HG03469 (cell line): ENCODE measurements around the gene IDH3G.

Experiments
- ATAC-seq: cut with Tn5 transposase; IDR thresholded peaks from one replicate; pipeline ENCODE4 v1.9.1; 2021; ENCODE audit warnings: mild to moderate bottlenecking, moderate library complexity, moderate number of reproducible peaks; ENCODE audit not compliant: unreplicated experiment

The IDH3G gene

GRCh38 chrX:153791104-153791852, 2.9 kb downstream of the IDH3G start:
- ATAC-seq: no peak

- no peak for ATAC-seq
Measured at GRCh38 chrX:153789654-153790053, 4.5 kb downstream of the IDH3G start.

GRCh38 chrX:153786669-153787068, 7.5 kb downstream of the IDH3G start:
- ATAC-seq: no peak

GRCh38 chrX:153784325-153784967, 9.7 kb downstream of the IDH3G start:
- ATAC-seq: no peak

GRCh38 chrX:153783378-153784013, 10.7 kb downstream of the IDH3G start:
- no peak for ATAC-seq

- no peak for ATAC-seq
Measured at GRCh38 chrX:153782871-153783270, 11.3 kb downstream of the IDH3G start.

GRCh38 chrX:153782313-153782712, 11.9 kb downstream of the IDH3G start:
- ATAC-seq: no peak

- no peak for ATAC-seq
Measured at GRCh38 chrX:153781428-153782047, 12.6 kb downstream of the IDH3G start.

- no peak for ATAC-seq
Measured at GRCh38 chrX:153780678-153781427, 13.3 kb downstream of the IDH3G start, which contains the start of gene SRPK3. Gene SRPK3 (plus strand): TSS chrX:153781041. CDS start chrX:153781087, 46 bp downstream.

- no peak for ATAC-seq
Measured at GRCh38 chrX:153779891-153780677, 14.1 kb downstream of the IDH3G start.

- no peak for ATAC-seq
Measured at GRCh38 chrX:153778684-153779101, 15.5 kb downstream of the IDH3G start.

GRCh38 chrX:153778181-153778580, 16.0 kb downstream of the IDH3G start:
- no peak for ATAC-seq

GRCh38 chrX:153777261-153778090, 16.7 kb downstream of the IDH3G start:
- ATAC-seq: no peak

- no peak for ATAC-seq
Measured at GRCh38 chrX:153776611-153777045, 17.5 kb downstream of the IDH3G start.

GRCh38 chrX:153776120-153776599, 18.0 kb downstream of the IDH3G start:
- ATAC-seq: no peak

GRCh38 chrX:153775293-153776119, 18.7 kb downstream of the IDH3G start:
- no peak for ATAC-seq

- ATAC-seq: no peak
Measured at GRCh38 chrX:153774576-153775292, 19.4 kb downstream of the IDH3G start.
